Activated CD4-positive, alpha-beta memory T cell treated with anti-CD3 and anti-CD28 coated beads, Interleukin-2, amount 10 ng/mL, durations not matched to agents 7 days and 5 days (primary cell): Measurements from ENCODE around the gene ZNF569. TPM values are rescaled to one million over a fixed set of nuclear protein-coding genes. Genes with fewer than 3 reads are reported as not detected.
A peak's percentile ranks its signal among the peaks of the same experiment; 100 is the strongest.
"Not testable (repeated sequence)": the region's sequence is repeated elsewhere in the genome, so short reads cannot be mapped to it uniquely, and the experiment has no call there.

Source experiments
- CTCF ChIA-PET: fragments of 350-600 bp; sonication (Branson Sonifier 250); formaldehyde crosslinking; loops from one replicate; lab custom pipeline; 2021; ENCODE audit warnings: antibody characterized with exemption, inconsistent platforms; lab: Charles Lee
- POLR2A ChIA-PET: fragments of 350-600 bp; sonication (Branson Sonifier 250); formaldehyde crosslinking; loops from one replicate; lab custom pipeline; 2021; ENCODE audit warnings: antibody characterized with exemption; lab: Charles Lee
- DNase-seq: peaks from one replicate; pipeline ENCODE4 v3.0.0-alpha.2; 2020
- H3K27ac Mint-ChIP-seq: one replicate; pipeline ENCODE4 v1.8.0; 2021; ENCODE audit warnings: mild to moderate bottlenecking, mixed read lengths
- H3K27me3 Mint-ChIP-seq: one replicate; pipeline ENCODE4 v1.8.0; 2021; ENCODE audit warnings: mixed read lengths
- H3K36me3 Mint-ChIP-seq: one replicate; pipeline ENCODE4 v1.8.0; 2021; ENCODE audit warnings: low read depth, mixed read lengths
- H3K4me1 Mint-ChIP-seq: one replicate; pipeline ENCODE4 v1.8.0; 2021; ENCODE audit warnings: mixed read lengths
- H3K4me3 Mint-ChIP-seq: one replicate; pipeline ENCODE4 v1.8.0; 2021; ENCODE audit warnings: mild to moderate bottlenecking, mixed read lengths
- H3K9me3 Mint-ChIP-seq: one replicate; pipeline ENCODE4 v1.8.0; 2021; ENCODE audit warnings: mixed read lengths
- total RNA-seq, 2 experiments: library from RNA; stranded (reverse); gene quantifications; one replicate each; pipeline ENCODE4 v1.2.3, GENCODE V29; 2021

The ZNF569 gene
- total RNA-seq, 2 experiments from 2014 or later = 6.4 to 7.6 TPM

- ChIA-PET CTCF (interaction anchor here (0.7 to 2.0 kb wide), 7 partner anchors 9 to 223 kb away, joined by 3 to 9 read pairs (median 4); partner anchors contain the start of genes ZNF540, ZNF569 and ZNF571), POLR2A (interaction anchor here (0.7 to 2.1 kb wide), 15 partner anchors 10 to 843 kb away, joined by 3 to 15 read pairs (median 5); partner anchors contain the start of genes SIPA1L3, WDR87, ZNF260 and ZNF345)
- H3K4me3 Mint-ChIP-seq = peak within 1 kb of the TSS; percentile 93
- H3K4me1 Mint-ChIP-seq = peaks cover 17% of the 10 kb centered on the region
- peak within 1 kb of the TSS; percentile 89 for H3K27ac Mint-ChIP-seq
- peak; percentile 98 for DNase-seq
- peaks cover 14% of the 10 kb centered on the region for H3K9me3 Mint-ChIP-seq
- peaks cover 15% of the 10 kb centered on the region for H3K36me3 Mint-ChIP-seq
- H3K27me3 Mint-ChIP-seq = no peaks in the 10 kb centered on the region
These were observed 96.2 kb downstream of the ZNF569 start, which contains the start of gene ZNF527 for GRCh38 chr19:37370880-37371661. ZNF527 (plus strand) TSS chr19:37371099; CDS start chr19:37374199, 3,100 bp downstream.

GRCh38 chr19:37370386-37370879 is 96.8 kb downstream of the ZNF569 start:
- peaks cover 20% of the 10 kb centered on the region for H3K9me3 Mint-ChIP-seq
- H3K4me3 Mint-ChIP-seq = peak overlapping the region; percentile 93
- peaks cover 18% of the 10 kb centered on the region for H3K36me3 Mint-ChIP-seq
- ChIA-PET POLR2A (interaction anchor here (0.7 to 2.1 kb wide), 15 partner anchors 9 to 842 kb away, joined by 3 to 15 read pairs (median 5); partner anchors contain the start of genes SIPA1L3, WDR87, ZNF260 and ZNF345), CTCF (interaction anchor here (0.9 to 2.0 kb wide), 6 partner anchors 36 to 224 kb away, joined by 3 to 9 read pairs (median 6); partner anchors contain the start of genes ZNF540, ZNF569 and ZNF571)
- not testable (repeated sequence) for H3K27me3 Mint-ChIP-seq, DNase-seq
- peaks cover 17% of the 10 kb centered on the region for H3K4me1 Mint-ChIP-seq
- peak overlapping the region; percentile 89 for H3K27ac Mint-ChIP-seq

GRCh38 chr19:37362733-37363132 is 104.5 kb downstream of the ZNF569 start:
- CTCF ChIA-PET = no interaction called here
- Mint-ChIP-seq H3K4me3 (no peak overlapping the region), H3K4me1 (no peaks in the 10 kb centered on the region), H3K9me3 (peaks cover 49% of the 10 kb centered on the region), H3K36me3 (peaks cover 74% of the 10 kb centered on the region), H3K27me3 (no peaks in the 10 kb centered on the region), H3K27ac (no peak overlapping the region)
- no peak for DNase-seq
- POLR2A ChIA-PET = no interaction called here

- POLR2A ChIA-PET = interaction anchor here (1.0 kb wide), 1 partner anchor 9 kb away, joined by 3 read pairs; the partner anchor contains the start of gene ZNF527
- CTCF ChIA-PET = interaction anchor here (1.0 kb wide), 1 partner anchor 9 kb away, joined by 4 read pairs; the partner anchor contains the start of gene ZNF527
- Mint-ChIP-seq H3K4me3 (no peak overlapping the region), H3K9me3 (peaks cover 55% of the 10 kb centered on the region), H3K27ac (no peak overlapping the region), H3K27me3 (no peaks in the 10 kb centered on the region), H3K36me3 (peaks cover 80% of the 10 kb centered on the region), H3K4me1 (no peaks in the 10 kb centered on the region)
- no peak for DNase-seq
These were observed 105.2 kb downstream of the ZNF569 start for GRCh38 chr19:37361994-37362393.

Other genes with a start within 250 kb of the ZNF569 start
- 10 to 100 TPM; 10.1 to 11.3 TPM for gene ZNF383, start 249.2 kb downstream of the ZNF569 start, total RNA-seq
- gene ZNF527, start 96.3 kb downstream of the ZNF569 start, total RNA-seq = 1 to 10 TPM; 4.3 to 4.8 TPM
- 1 to 10 TPM; 5.0 to 5.7 TPM for gene ZNF570, start 1.9 kb upstream of the ZNF569 start, total RNA-seq
- 1 to 10 TPM; 2.1 to 2.3 TPM for gene ZNF793, start 39.5 kb upstream of the ZNF569 start, total RNA-seq
- 1 to 10 TPM; 1.5 to 2.9 TPM for gene ZNF571, start 127.3 kb upstream of the ZNF569 start, total RNA-seq
- gene ZNF540, start 127.4 kb upstream of the ZNF569 start, total RNA-seq = 1 to 10 TPM; 1.4 to 1.5 TPM
- gene ZFP30, start 188.0 kb upstream of the ZNF569 start, total RNA-seq = 10 to 100 TPM; 11.9 to 14.2 TPM